ENCODE measurements around the gene SVIL.
"Not testable (repeated sequence)": the region's sequence is repeated elsewhere in the genome, so short reads cannot be mapped to it uniquely, and the experiment has no call there.

SVIL gene

GRCh38 chr10:29479981-29480954 is 154.5 kb downstream of the SVIL start:
- ATAC-seq (replicated peaks) (no peak), DNase-seq (no peak)
- H3K27me3 Mint-ChIP-seq = no peaks in the 10 kb centered on the region
- peaks cover 0 to 3% of the 10 kb centered on the region in 2 donors for H3K36me3 Mint-ChIP-seq
- no peaks in the 10 kb centered on the region for H3K9me3 Mint-ChIP-seq
- H3K4me3 Mint-ChIP-seq = no peak overlapping the region
- H3K4me1 Mint-ChIP-seq = peaks cover 2 to 10% of the 10 kb centered on the region in 2 donors
- H3K27ac Mint-ChIP-seq = peak overlapping the region; percentile 25

- no peaks in the 10 kb centered on the region for H3K36me3 Mint-ChIP-seq
Observed at GRCh38 chr10:29479081-29479925, 155.5 kb downstream of the SVIL start.

DNA sequence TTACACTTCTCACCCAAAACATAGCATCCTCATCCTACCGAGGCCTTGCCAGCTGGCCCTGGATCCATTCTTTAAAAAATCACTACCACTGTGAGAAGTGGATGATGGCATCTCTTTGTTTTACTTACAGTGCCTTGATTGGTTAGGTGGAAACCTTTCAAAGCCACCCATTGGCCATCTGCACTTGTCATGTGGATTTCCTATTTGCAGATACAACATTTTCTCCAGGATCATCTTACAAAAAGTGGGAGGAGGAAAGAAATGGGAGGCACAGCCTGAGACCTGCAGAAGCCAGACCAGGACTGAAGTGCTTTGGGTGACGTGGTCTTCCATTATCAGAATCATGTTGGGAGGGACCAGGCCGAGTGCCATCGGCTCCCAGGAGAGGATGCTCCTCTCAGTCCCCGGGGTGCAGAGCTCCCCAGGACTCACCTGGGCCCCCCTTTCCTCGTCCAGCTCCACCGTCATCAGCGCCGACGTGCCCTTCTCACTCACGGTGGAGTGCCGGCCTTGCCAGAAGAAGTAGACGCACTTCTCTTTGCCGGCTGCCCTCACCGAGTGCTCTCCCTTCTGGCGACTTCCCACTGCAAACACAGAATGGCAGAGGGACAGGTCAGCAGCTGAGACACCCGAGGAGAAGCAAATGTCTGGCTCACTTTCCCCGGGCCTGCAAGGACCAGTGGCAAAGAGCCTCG is 161.2 kb downstream of the SVIL start:
- ATAC-seq (replicated peaks) (no peak), DNase-seq (no peak)
- H3K36me3 Mint-ChIP-seq = peaks cover 2 to 4% of the 10 kb centered on the region in 2 donors
- H3K4me3 Mint-ChIP-seq = no peak overlapping the region
- H3K9me3 Mint-ChIP-seq = no peaks in the 10 kb centered on the region
- H3K4me1 Mint-ChIP-seq = peaks cover 11 to 18% of the 10 kb centered on the region in 2 donors
- no peaks in the 10 kb centered on the region for H3K27me3 Mint-ChIP-seq
- peak overlapping the region; percentile 44 for H3K27ac Mint-ChIP-seq

More at GRCh38 chr10:29479081-29479925, 155.5 kb downstream of the SVIL start:
- DNase-seq = no peak
- H3K4me1 Mint-ChIP-seq = peaks cover 2 to 10% of the 10 kb centered on the region in 2 donors
- ATAC-seq (replicated peaks) = no peak
- no peaks in the 10 kb centered on the region for H3K9me3 Mint-ChIP-seq
- H3K27me3 Mint-ChIP-seq = no peaks in the 10 kb centered on the region
- H3K4me3 Mint-ChIP-seq = no peak overlapping the region
- H3K27ac Mint-ChIP-seq = peak overlapping the region; percentile 25

DNA sequence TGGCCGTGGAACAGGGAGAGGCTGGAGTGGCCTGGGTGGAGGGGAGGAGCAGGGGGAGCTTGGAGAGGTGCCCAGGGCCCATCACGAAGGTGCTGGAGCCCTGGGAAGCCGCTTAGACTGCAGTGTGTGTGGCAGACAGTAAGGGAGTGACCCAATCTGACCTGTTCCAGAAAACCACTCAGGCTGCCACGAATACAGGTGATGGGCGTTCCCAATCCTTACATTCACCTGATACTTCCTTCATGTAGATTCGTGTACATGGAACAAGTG is 161.7 kb downstream of the SVIL start:
- Mint-ChIP-seq H3K27ac (no peak overlapping the region), H3K36me3 (peaks cover 2 to 4% of the 10 kb centered on the region in 2 donors), H3K4me3 (no peak overlapping the region), H3K9me3 (no peaks in the 10 kb centered on the region), H3K27me3 (no peaks in the 10 kb centered on the region), H3K4me1 (peaks cover 11 to 18% of the 10 kb centered on the region in 2 donors)
- ATAC-seq (replicated peaks) (no peak), DNase-seq (no peak)

DNA sequence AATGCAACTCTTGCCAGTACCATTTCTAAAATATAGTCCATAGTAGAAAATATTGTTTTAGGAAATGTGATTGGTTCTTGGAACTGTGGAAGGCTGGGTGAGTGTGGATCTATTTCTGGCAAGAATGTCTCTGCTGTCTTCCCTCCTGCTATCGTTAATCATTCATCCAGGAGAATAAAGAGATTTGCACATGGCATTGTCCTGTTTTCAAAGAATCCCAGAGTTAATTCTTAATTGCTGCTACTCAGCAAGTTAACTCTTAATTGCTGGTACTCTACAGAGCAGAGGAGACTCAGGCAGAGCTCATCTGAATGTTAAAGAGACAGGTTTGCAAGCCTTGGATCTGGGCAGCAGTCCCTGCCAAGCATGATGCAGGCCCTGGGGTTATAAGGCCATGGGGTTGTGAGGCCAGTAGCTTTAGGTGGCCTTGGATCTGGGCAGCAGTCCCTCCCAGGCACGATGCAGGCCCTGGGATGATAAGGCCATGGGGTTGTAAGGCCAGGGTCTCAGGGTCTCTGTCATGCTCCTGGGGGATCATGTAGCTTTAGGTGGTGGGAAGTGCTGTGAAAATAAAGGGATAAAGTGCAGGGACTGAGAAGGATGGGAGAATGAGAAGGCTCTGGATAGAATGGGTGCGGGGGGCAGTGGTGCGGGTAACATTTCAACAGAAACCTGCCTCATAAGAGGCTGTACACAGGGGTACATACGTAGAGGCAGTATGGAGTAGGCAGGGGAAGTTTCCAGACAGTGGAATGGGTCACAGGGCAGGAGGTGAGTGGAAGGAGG is 162.3 kb downstream of the SVIL start:
- DNase-seq = no peak
- Mint-ChIP-seq H3K27ac (no peak overlapping the region), H3K27me3 (no peaks in the 10 kb centered on the region), H3K4me1 (peaks cover 11 to 18% of the 10 kb centered on the region in 2 donors), H3K9me3 (no peaks in the 10 kb centered on the region), H3K4me3 (no peak overlapping the region), H3K36me3 (peaks cover 2 to 4% of the 10 kb centered on the region in 2 donors)
- no peak for ATAC-seq (replicated peaks)

DNA sequence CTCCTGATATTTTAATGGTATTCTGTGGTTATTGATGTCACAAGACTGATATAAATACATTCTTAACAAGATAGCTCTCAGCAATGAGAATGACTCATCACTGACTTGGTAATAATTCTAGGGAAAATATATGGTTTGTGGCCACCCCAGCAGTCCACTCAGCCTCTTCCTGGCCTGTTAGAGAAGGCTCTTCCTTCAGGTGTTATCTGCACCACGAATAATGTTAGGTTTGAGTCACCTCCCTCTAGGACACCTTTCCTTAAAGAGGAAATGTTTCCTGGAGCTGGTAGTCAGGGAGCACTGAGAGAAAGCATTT is 163.3 kb downstream of the SVIL start:
- Mint-ChIP-seq H3K36me3 (peaks cover 2 to 4% of the 10 kb centered on the region in 2 donors), H3K9me3 (no peaks in the 10 kb centered on the region), H3K27me3 (no peaks in the 10 kb centered on the region), H3K27ac (no peak overlapping the region), H3K4me1 (peaks cover 11 to 18% of the 10 kb centered on the region in 2 donors), H3K4me3 (no peak overlapping the region)
- ATAC-seq (replicated peaks) (peak; percentile 65 to 75), DNase-seq (no peak)

- no peak overlapping the region for H3K27ac Mint-ChIP-seq
- H3K36me3 Mint-ChIP-seq = peaks cover 2 to 4% of the 10 kb centered on the region in 2 donors
Observed at GRCh38 chr10:29470843-29471543, 163.8 kb downstream of the SVIL start.

GRCh38 chr10:29470355-29470705 is 164.4 kb downstream of the SVIL start:
- H3K36me3 Mint-ChIP-seq = peaks cover 2 to 4% of the 10 kb centered on the region in 2 donors
- DNase-seq (no peak), ATAC-seq (replicated peaks) (no peak)
- H3K4me3 Mint-ChIP-seq = no peak overlapping the region
- peaks cover 11 to 18% of the 10 kb centered on the region in 2 donors for H3K4me1 Mint-ChIP-seq
- H3K9me3 Mint-ChIP-seq = no peaks in the 10 kb centered on the region
- no peaks in the 10 kb centered on the region for H3K27me3 Mint-ChIP-seq
- H3K27ac Mint-ChIP-seq = peak overlapping the region; percentile 67

More at GRCh38 chr10:29470843-29471543, 163.8 kb downstream of the SVIL start:
- DNase-seq (no peak), ATAC-seq (replicated peaks) (peak; percentile 53 to 67)
- H3K9me3 Mint-ChIP-seq = no peaks in the 10 kb centered on the region
- peaks cover 11 to 18% of the 10 kb centered on the region in 2 donors for H3K4me1 Mint-ChIP-seq
- no peaks in the 10 kb centered on the region for H3K27me3 Mint-ChIP-seq
- no peak overlapping the region for H3K4me3 Mint-ChIP-seq

- DNase-seq (no peak), ATAC-seq (replicated peaks) (no peak)
- peaks cover 5 to 8% of the 10 kb centered on the region in 2 donors for H3K36me3 Mint-ChIP-seq
- peaks cover 0 to 2% of the 10 kb centered on the region in 2 donors for H3K9me3 Mint-ChIP-seq
- no peaks in the 10 kb centered on the region for H3K27me3 Mint-ChIP-seq
- H3K4me1 Mint-ChIP-seq = peaks cover 11 to 18% of the 10 kb centered on the region in 2 donors
- H3K27ac Mint-ChIP-seq = no peak overlapping the region
- no peak overlapping the region for H3K4me3 Mint-ChIP-seq
Observed at GRCh38 chr10:29469481-29470354, 165.1 kb downstream of the SVIL start.

DNA sequence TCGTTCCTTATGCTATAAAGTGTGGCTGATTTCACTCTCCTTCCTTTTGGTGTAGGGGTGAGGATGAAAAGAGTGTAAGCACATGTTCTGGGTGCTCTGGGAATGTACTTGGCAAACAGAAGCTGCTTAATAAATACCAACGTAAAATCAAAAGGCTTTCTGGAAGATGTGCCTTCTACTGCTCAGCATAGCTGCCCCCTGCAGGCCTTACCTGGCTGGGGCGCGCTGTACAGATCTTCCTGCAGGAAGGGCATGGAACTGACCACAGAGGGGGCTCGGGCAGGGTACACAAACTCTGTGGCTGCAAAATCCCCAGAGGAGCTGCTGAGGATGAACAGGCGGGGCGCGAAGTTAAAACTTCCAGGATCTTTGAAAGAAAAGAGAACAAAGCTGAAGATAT is 169.4 kb downstream of the SVIL start:
- no peak for DNase-seq
- Mint-ChIP-seq H3K27ac (no peak overlapping the region), H3K36me3 (peaks cover 12% of the 10 kb centered on the region in 2 donors), H3K4me3 (no peak overlapping the region), H3K9me3 (peaks cover 0 to 8% of the 10 kb centered on the region in 2 donors), H3K27me3 (no peaks in the 10 kb centered on the region), H3K4me1 (peaks cover 3 to 4% of the 10 kb centered on the region in 2 donors)
- ATAC-seq (replicated peaks) = no peak

DNA sequence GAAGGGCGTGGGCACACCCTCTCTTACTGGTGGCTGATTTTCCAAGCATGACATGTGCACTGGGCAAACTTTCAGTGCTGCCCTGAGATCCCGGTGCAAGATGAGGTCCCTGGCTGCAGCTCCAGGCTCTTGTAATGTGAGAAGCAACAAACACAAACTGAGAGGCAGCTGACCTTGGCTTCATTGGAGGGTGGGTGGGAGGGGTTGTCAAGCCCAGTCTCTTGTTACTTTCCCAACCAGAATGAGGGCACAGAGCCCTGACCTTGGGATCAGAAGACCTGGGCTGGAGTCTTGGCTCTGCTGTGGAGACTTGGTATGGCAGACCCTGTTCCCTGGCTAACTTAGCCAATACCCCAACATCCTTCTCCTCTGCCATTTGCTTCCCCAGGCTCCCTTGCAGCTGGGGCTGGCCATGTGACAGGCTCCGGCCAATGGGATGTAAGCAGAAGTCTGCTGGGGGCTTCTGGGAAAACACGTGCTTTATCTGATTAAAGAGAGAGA is 170.1 kb downstream of the SVIL start:
- H3K4me3 Mint-ChIP-seq; H3K4me1 Mint-ChIP-seq; H3K27ac Mint-ChIP-seq; DNase-seq; H3K9me3 Mint-ChIP-seq; H3K27me3 Mint-ChIP-seq; ATAC-seq (replicated peaks): not testable (repeated sequence)
- peaks cover 9 to 12% of the 10 kb centered on the region in 2 donors for H3K36me3 Mint-ChIP-seq

DNA sequence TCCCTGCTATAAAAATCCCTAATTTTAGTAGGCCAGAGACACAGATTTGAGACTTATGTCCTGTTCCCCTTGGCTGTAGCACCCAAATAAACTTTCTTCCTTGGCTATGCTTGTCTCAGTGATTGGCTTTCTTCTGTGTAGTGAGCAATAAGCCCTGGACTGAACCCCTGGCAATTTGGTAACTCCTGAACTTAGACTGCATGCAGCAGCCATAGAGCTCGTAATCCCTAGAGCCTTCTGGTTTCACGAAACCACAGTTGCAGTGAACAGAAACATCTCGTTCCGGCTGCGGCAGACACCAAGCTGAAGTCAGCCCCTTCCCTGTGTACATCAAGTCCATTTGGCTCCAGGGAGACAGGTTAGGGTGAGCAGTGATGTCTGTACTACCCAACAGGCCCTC is 173.7 kb downstream of the SVIL start:
- Mint-ChIP-seq H3K4me1 (no peaks in the 10 kb centered on the region), H3K9me3 (peaks cover 0 to 11% of the 10 kb centered on the region in 2 donors), H3K4me3 (no peak overlapping the region), H3K27me3 (no peaks in the 10 kb centered on the region), H3K27ac (no peak overlapping the region), H3K36me3 (peaks cover 12 to 18% of the 10 kb centered on the region in 2 donors)
- no peak for ATAC-seq (replicated peaks)
- DNase-seq = no peak

Data from stimulated activated naive B cell treated with anti-CD40 and anti-IgM and Interleukin-4, amounts not matched to agents 10 μg/mL and 1 μg/mL and 100 μg/mL, for 72 hours (primary cell).